GM12801 (cell line): ENCODE measurements around the gene BOLA2B.

Experiments
- TF ChIP-seq, protein P1 (sequence below): IDR thresholded peaks from one replicate; pipeline ENCODE4 v1.5.1; 2011; ENCODE audit warnings: control low read depth; ENCODE audit not compliant: insufficient read length; ENCODE audit errors: extremely low read depth

BOLA2B gene

DNA sequence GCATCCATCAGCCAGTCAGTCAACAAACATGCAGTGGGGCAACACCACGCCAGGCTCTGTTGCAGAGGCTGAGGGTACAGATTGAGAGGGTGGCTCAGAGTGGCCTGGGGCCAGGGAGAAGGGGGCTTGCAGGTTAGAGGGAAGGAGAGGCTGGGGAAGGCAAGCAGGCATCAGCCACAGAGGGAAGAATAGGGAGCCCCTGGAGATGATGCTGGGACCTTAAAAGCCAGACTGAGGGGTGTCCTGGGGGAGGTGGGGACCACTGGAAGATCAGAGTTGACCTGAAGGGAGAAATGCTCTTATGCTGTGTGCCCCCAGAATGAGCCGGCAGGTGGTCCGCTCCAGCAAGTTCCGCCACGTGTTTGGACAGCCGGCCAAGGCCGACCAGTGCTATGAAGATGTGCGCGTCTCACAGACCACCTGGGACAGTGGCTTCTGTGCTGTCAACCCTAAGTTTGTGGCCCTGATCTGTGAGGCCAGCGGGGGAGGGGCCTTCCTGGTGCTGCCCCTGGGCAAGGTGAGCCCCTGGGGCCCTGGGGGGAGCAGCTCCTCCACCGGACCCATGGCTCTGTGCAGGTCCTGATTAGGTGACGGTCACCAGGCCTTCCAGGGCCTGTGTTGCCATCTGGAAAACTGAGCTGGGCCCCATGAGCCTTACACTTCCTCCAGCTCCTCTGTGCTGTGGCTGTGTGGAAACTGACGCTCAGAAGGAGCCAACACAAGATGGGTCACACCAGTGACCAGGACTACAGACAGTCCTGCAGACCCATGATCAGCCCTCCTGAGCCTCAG lies 8.4 kb downstream of the BOLA2B start:
- TF ChIP-seq, protein P1, sequence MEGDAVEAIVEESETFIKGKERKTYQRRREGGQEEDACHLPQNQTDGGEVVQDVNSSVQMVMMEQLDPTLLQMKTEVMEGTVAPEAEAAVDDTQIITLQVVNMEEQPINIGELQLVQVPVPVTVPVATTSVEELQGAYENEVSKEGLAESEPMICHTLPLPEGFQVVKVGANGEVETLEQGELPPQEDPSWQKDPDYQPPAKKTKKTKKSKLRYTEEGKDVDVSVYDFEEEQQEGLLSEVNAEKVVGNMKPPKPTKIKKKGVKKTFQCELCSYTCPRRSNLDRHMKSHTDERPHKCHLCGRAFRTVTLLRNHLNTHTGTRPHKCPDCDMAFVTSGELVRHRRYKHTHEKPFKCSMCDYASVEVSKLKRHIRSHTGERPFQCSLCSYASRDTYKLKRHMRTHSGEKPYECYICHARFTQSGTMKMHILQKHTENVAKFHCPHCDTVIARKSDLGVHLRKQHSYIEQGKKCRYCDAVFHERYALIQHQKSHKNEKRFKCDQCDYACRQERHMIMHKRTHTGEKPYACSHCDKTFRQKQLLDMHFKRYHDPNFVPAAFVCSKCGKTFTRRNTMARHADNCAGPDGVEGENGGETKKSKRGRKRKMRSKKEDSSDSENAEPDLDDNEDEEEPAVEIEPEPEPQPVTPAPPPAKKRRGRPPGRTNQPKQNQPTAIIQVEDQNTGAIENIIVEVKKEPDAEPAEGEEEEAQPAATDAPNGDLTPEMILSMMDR = no peak

DNA sequence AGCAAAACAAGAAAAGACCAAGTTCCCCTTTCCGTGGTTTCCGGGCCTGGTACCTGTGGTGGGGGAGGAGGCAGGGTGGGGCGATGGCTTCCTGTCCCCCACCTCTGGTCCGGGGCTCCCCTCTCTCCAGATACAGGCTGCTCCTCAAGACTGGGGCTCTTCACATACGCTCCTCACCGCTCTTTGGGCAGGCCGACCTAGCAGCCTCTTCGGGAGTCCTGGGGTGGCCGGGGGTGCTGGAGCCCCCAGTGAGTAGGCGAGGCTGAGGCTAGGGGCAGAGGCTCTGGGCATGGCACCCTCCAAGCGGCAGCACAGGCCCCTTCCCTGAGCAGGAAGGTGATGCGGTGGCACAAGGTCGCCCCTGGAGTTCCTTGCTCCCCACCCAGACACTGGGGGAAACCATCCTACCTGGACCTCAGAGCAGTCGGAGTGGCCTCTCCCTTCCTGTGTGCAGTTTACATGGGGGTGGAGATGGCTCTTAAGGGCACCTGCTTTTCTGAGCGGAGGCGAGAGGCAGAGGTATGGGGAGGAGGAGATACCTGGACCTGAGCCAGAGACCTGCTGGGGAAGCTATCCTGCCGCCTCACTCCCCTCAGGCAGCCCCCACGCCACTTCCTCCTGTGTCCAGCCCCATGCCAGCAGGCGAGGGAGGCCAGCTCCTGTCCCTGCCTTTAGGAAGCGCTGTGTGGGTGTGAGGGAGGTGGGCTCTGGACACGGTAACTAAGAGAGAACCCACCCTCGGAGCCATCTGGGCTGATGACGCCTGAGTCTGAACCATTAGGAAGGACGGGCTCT lies 9.2 kb downstream of the BOLA2B start:
- TF ChIP-seq, protein P1 = no peak

DNA sequence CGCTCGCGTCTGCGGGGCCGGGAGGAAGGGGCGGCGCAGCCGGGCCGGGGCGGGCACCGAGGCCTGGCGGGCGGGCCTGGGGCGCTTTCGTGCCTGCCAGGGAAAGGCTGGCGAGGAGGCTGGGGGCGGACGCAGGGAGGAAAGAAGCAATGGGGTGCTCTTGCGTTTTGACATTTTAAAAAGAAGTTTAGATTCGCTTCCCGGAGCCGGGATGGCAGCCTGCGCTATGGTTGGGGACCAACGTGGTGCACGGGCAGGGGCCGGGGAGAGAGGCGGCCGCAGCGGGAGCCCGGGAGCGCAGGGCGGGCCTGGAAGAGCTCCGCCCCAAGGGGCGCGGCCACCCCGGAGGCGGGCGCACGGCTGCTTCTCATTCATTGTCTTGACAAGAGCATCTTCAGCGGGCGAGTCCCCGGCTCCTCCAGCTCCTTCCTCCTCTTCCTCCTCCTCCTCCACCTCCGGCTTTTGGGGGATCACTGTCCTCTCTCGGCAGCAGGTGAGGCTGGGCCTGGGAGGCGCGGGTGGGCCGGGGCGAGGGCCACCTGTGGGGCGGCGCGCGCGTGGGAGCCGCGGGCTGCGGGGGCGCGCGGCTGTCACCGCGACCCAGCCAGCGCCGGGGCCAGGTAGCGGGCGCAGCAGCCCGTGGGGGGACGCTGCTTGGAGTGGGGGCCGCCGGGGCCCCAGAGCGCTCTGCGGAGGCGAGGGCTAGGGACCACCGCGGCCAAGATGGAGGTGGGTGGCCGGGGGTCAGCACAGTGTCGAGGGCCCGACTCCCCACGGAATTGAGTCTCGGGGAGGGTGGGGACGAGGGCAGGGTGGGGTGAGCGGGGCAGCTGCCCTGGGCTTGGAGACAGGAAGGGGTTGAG lies 10.0 kb downstream of the BOLA2B start, which contains the start of gene CORO1A:
Gene CORO1A (plus strand): TSS at position 370 of the 863 bp plus-strand sequence. CDS start 1,608 bp downstream, outside the sequence.
- TF ChIP-seq, protein P1 = no peak

DNA sequence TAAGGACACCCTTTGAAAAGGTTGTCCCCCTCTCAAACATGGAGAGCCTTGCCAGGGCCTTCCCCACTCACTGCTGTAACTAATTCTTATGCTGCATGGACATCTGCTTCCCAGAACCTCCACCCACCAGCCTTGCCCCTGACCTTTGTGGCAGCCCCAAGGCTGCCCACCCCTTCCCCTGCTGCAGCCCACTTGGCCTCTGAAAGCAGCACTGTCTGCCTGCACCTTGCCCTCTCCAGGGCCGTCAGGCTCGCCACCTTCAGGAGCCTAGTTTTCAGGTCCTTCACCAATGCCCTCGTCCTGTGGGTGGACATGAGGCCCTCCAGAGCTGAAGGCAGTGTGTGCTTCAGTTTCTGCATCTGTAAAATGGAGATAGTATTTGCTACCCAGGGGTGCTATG lies 12.7 kb downstream of the BOLA2B start:
- TF ChIP-seq, protein P1 = no peak

DNA sequence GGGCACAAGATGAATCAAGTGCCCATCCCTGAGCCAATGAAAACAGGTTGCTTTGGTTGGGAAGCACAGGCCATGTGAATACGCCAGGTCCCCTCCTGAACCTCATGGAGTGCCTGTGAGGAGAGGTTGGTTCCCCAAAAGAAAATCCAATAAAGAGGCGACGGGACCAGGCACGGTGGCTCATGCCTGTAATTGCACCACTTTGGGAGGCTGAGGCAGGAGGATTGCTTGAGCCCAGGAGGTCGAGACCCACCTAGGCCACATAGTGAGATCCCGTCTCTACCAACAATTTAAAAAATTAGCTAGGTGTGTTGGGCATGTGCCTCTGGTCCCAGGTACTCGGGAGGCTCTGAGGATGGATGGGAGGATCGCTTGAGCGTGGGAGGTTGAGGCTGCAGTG lies 13.5 kb downstream of the BOLA2B start:
- TF ChIP-seq, protein P1 = no peak

DNA sequence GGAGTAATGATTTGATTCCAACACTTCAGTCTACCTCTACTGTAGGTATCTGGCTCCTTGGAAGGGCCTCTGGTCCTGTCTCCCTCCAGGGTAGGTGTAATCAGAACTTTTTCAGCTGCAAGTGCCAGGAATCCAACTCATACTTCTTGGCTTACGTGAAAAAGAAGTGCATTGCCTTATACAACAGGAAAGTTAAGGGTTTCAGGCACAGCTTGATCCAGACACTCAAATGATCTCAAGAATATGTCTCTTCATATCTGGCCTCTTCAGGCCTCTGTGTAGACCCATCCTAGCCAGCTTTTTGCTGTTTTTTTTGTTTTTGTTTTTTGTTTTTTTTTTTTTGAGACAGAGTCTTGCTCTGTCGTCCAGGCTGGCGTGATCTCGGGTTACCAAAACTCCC lies 14.3 kb downstream of the BOLA2B start:
- TF ChIP-seq, protein P1 = no peak

DNA sequence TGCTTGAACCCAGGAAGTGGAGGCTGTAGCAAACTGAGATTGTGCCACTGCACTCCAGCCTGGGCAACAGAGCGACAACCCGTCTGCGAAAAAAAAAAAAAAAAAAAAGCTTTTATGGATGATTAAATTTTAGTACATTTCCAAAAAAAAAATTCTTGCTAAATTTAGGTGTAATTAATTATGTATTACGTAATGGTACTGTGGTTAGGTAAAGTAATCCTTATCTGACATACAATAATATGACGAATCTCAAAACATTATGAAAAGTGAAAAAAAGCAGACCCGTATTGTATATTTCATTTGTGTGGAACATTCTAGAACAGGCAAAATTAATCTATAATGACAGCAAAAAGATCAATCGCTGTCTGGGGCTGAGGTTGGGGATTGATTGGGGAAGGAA lies 20.4 kb downstream of the BOLA2B start:
- TF ChIP-seq, protein P1 = no peak
